Prostate gland (tissue), 2 donors: ENCODE results near the gene MPZL1. TPM values are rescaled to one million over a fixed set of nuclear protein-coding genes. Genes with fewer than 3 reads are reported as not detected.

Experiments used
- DNase-seq: peaks from one replicate; pipeline ENCODE4 v3.0.0-alpha.2; 2019; ENCODE audit warnings: low spot score
- H3K27ac ChIP-seq, 2 donors: fragments of 200-600 bp; sonication (generic); 2 replicates each; pipeline ENCODE4 v1.5.1; 2017 to 2019
- H3K27me3 ChIP-seq: fragments of 200-600 bp; sonication (generic); replicated peaks from 2 replicates; pipeline ENCODE4 v1.5.1; 2019; ENCODE audit not compliant: insufficient read depth
- H3K36me3 ChIP-seq, 2 donors: fragments of 200-600 bp; sonication (generic); 1 replicate in 1 of 2; 2 replicates in 1 of 2; pipeline versions ENCODE4 v1.5.1 to v1.8.1; 2017 to 2019
- H3K4me1 ChIP-seq: fragments of 200-600 bp; sonication (generic); replicated peaks from 2 replicates; pipeline ENCODE4 v1.5.1; 2019
- H3K4me3 ChIP-seq, 2 donors: fragments of 200-600 bp; sonication (generic); 2 replicates each; pipeline ENCODE4 v1.5.1; 2017 to 2019
- H3K9me3 ChIP-seq: fragments of 200-600 bp; sonication (generic); 2 replicates; pipeline ENCODE4 v1.5.1; 2017
- POLR2A ChIP-seq: fragments of 450-650 bp; IDR thresholded peaks from one replicate; pipeline ENCODE4 v1.6.1; 2016; ENCODE audit warnings: antibody characterized with exemption, mild to moderate bottlenecking
- POLR2AphosphoS5 ChIP-seq: sonication (generic); formaldehyde crosslinking; IDR thresholded peaks from one replicate; pipeline ENCODE4 v1.6.1; 2017; ENCODE audit warnings: antibody characterized with exemption
- WGBS: methylation state at CpG from one replicate; pipeline ENCODE4 v1.1.5; 2018; 5-methylcytosine and 5-hydroxymethylcytosine counted together
- intact Hi-C: fragments of 100-400 bp; cut with DNase I; formaldehyde crosslinking; loops from one replicate; pipeline ENCODE4 v1.14.2; 2022
- total RNA-seq, 2 donors: library from RNA; depleted of rRNA; stranded (reverse); fragments of >200 nt; gene quantifications; one replicate each; pipeline ENCODE4 v1.1.0, GENCODE V29; 2016
- TF ChIP-seq, protein P1 (sequence below), 4 experiments: fragments of 200-600 bp in 2 of 4; fragments of 450-650 bp in 2 of 4; sonication (generic) in 2 of 4; IDR thresholded peaks; 1 replicate in 3 of 4; 2 replicates in 1 of 4; pipeline ENCODE4 v1.5.1; 2016 to 2019; ENCODE audit warnings: antibody characterized with exemption in 4 of 4, mild to moderate bottlenecking in 2 of 4, moderate library complexity in 2 of 4

MPZL1 gene
- total RNA-seq, 2 donors from 2014 or later = 52.5 to 135 TPM

- TF ChIP-seq POLR2A (no peak), POLR2AphosphoS5 (no peak)
- TF ChIP-seq, protein P1, sequence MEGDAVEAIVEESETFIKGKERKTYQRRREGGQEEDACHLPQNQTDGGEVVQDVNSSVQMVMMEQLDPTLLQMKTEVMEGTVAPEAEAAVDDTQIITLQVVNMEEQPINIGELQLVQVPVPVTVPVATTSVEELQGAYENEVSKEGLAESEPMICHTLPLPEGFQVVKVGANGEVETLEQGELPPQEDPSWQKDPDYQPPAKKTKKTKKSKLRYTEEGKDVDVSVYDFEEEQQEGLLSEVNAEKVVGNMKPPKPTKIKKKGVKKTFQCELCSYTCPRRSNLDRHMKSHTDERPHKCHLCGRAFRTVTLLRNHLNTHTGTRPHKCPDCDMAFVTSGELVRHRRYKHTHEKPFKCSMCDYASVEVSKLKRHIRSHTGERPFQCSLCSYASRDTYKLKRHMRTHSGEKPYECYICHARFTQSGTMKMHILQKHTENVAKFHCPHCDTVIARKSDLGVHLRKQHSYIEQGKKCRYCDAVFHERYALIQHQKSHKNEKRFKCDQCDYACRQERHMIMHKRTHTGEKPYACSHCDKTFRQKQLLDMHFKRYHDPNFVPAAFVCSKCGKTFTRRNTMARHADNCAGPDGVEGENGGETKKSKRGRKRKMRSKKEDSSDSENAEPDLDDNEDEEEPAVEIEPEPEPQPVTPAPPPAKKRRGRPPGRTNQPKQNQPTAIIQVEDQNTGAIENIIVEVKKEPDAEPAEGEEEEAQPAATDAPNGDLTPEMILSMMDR (IDR thresholded peaks at IDR 0.05) = no peak
- 79% methylated on average over 4 of the region's 4 CpGs for WGBS
- intact Hi-C loops = no loop called here
- no peak for DNase-seq
- Histone ChIP-seq H3K27me3 (no peaks in the 10 kb centered on the region), H3K4me3 (no peak overlapping the region), H3K4me1 (no peaks in the 10 kb centered on the region), H3K36me3 (no peaks in the 10 kb centered on the region), H3K27ac (no peak overlapping the region), H3K9me3 (no peaks in the 10 kb centered on the region)
Measured at GRCh38 chr1:167772436-167772835, 50.7 kb downstream of the MPZL1 start.

DNA sequence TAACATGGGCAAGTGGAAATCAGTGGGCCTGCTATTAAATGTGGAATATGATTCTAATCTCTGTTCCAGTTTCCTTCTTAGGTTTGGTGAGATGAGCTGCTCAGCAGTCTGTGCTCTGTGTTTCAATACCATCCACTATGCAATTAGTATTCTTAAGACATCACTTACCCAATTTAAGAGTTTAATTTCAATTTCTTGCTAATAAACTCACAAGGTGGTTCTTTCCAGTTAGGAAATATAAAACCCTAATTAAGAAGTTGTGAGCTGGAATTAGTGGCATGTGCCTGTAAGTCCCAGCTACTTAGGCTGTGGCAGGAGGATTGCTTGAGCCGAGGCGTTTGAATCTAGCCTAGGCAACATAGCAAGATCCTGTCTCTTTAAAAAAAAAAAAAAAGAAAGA, 51.7 kb downstream of the MPZL1 start:
- intact Hi-C loops = no loop called here
- Histone ChIP-seq H3K27me3 (no peaks in the 10 kb centered on the region), H3K27ac (no peak overlapping the region), H3K4me3 (no peak overlapping the region), H3K4me1 (no peaks in the 10 kb centered on the region), H3K9me3 (no peaks in the 10 kb centered on the region), H3K36me3 (no peaks in the 10 kb centered on the region)
- TF ChIP-seq, protein P1 (IDR thresholded peaks at IDR 0.05) = no peak
- TF ChIP-seq POLR2AphosphoS5 = no peak
- TF ChIP-seq POLR2A = no peak
- no peak for DNase-seq
- WGBS = 92% methylated on average over 2 of the region's 2 CpGs

DNA sequence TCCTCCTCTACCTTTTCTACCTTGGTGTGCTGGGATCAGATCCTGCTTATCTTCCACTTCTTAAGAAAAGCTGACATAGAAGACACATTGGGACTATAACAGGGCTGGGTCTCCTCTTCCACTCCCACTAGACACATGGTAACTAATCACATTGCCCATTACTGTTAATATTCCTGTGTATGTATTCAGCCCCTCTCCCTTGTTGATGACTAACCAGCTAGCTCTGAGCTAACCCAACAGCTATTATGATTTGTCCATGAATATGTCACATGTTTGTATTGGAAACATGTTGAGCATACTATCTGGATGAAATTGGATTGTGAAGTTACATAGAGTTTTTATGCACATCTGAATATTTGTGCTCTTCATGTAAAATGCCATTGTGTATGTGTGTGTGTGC, 52.9 kb downstream of the MPZL1 start:
- H3K36me3 ChIP-seq = no peaks in the 10 kb centered on the region
- no peaks in the 10 kb centered on the region for H3K4me1 ChIP-seq
- intact Hi-C loops = no loop called here
- no peaks in the 10 kb centered on the region for H3K27me3 ChIP-seq
- no peaks in the 10 kb centered on the region for H3K9me3 ChIP-seq
- no peak overlapping the region for H3K27ac ChIP-seq
- no peak overlapping the region for H3K4me3 ChIP-seq
- DNase-seq = no peak
- TF ChIP-seq, protein P1 (IDR thresholded peaks at IDR 0.05) = no peak
- TF ChIP-seq POLR2AphosphoS5 (no peak), POLR2A (no peak)

DNA sequence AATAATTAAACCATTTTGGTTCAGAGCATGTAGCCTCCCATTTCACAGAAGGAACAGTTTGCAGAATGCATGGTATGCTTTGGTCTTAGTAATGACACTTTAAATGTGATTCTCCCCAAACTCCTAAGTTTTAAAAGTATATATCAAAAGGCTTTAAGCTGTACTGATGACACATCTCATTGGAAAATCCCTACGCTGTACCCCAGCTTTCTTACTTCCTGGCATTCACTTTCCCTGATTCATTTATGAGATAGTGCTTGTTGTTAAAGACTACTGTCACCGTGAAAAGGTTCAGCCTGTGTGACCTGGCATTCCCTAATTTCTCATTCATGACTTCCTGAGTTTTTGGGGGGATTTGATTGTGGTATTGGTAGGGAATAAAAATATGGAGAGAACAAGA, 53.4 kb downstream of the MPZL1 start:
- 35% methylated on average over 2 of the region's 2 CpGs for WGBS
- Histone ChIP-seq H3K27me3 (no peaks in the 10 kb centered on the region), H3K9me3 (no peaks in the 10 kb centered on the region), H3K27ac (no peak overlapping the region), H3K4me3 (no peak overlapping the region), H3K4me1 (no peaks in the 10 kb centered on the region), H3K36me3 (no peaks in the 10 kb centered on the region)
- DNase-seq = no peak
- intact Hi-C loops = no loop called here
- TF ChIP-seq, protein P1 (IDR thresholded peaks at IDR 0.05) = no peak
- no peak for TF ChIP-seq POLR2A
- TF ChIP-seq POLR2AphosphoS5 = no peak

GRCh38 chr1:167776151-167776550, 54.4 kb downstream of the MPZL1 start:
- no peaks in the 10 kb centered on the region for H3K27me3 ChIP-seq
- no peaks in the 10 kb centered on the region for H3K4me1 ChIP-seq
- H3K9me3 ChIP-seq = no peaks in the 10 kb centered on the region
- no peak for DNase-seq
- intact Hi-C loops = no loop called here
- H3K4me3 ChIP-seq = no peak overlapping the region
- WGBS = 89% methylated on average over 1 of the region's 1 CpG
- no peak overlapping the region for H3K27ac ChIP-seq
- TF ChIP-seq POLR2AphosphoS5 (no peak), POLR2A (no peak)
- TF ChIP-seq, protein P1 (IDR thresholded peaks at IDR 0.05) = no peak
- no peaks in the 10 kb centered on the region for H3K36me3 ChIP-seq
